Tibial artery (tissue), 4 donors: ENCODE results near the gene NARS2.

Source experiments
- DNase-seq, 2 donors: peaks; one replicate each; pipeline ENCODE4 v3.0.0-alpha.2; 2019
- H3K27ac ChIP-seq, 2 donors: fragments of 200-600 bp; sonication (generic) in 1 of 2; 1 replicate in 1 of 2; 2 replicates in 1 of 2; pipeline ENCODE4 v1.5.1; 2018 to 2019; ENCODE audit warnings: mild to moderate bottlenecking in 1 of 2
- H3K27me3 ChIP-seq, 2 donors: fragments of 200-600 bp; sonication (generic) in 1 of 2; one replicate each; pipeline versions ENCODE4 v1.5.1 to v1.6.0; 2016 to 2019
- H3K36me3 ChIP-seq, 3 donors: fragments of 200-600 bp; sonication (generic) in 2 of 3; one replicate each; pipeline ENCODE4 v1.5.1; 2016 to 2019; ENCODE audit warnings: mild to moderate bottlenecking in 2 of 3
- H3K4me1 ChIP-seq, 4 donors: fragments of 200-600 bp; sonication (generic) in 2 of 4; 1 replicate in 3 of 4; 2 replicates in 1 of 4; pipeline ENCODE4 v1.5.1; 2016 to 2019
- H3K4me3 ChIP-seq, 2 donors: fragments of 200-600 bp; sonication (generic) in 1 of 2; 1 replicate in 1 of 2; 2 replicates in 1 of 2; pipeline ENCODE4 v1.5.1; 2018 to 2019; ENCODE audit warnings: mild to moderate bottlenecking in 2 of 2
- H3K9me3 ChIP-seq, 3 donors: fragments of 200-600 bp; sonication (generic) in 1 of 3; one replicate each; pipeline ENCODE4 v1.5.1; 2016 to 2019
- CTCF ChIP-seq, 2 experiments: fragments of 200-600 bp in 1 of 2; fragments of 450-650 bp in 1 of 2; IDR thresholded peaks; one replicate each; pipeline ENCODE4 v1.5.1; 2017 to 2019; ENCODE audit warnings: antibody characterized with exemption in 2 of 2, mild to moderate bottlenecking in 1 of 2, moderate library complexity in 1 of 2
- intact Hi-C: fragments of 100-400 bp; cut with DNase I; formaldehyde crosslinking; loops from one replicate; pipeline ENCODE4 v1.15.0; 2023; ENCODE audit warnings: low total_unique reads

NARS2 gene

GRCh38 chr11:78459738-78460137 is 114.9 kb downstream of the NARS2 start:
- TF ChIP-seq CTCF (IDR thresholded peaks at IDR 0.05) = no peak
- intact Hi-C loops = no loop called here
- Histone ChIP-seq H3K27ac (no peak overlapping the region), H3K4me1 (no peaks in the 10 kb centered on the region), H3K36me3 (peaks cover 0 to 38% (median 15%) of the 10 kb centered on the region in 3 donors), H3K9me3 (no peaks in the 10 kb centered on the region), H3K27me3 (no peaks in the 10 kb centered on the region), H3K4me3 (no peak overlapping the region)
- DNase-seq = no peak

GRCh38 chr11:78457448-78457847 is 117.2 kb downstream of the NARS2 start:
- no peaks in the 10 kb centered on the region for H3K4me1 ChIP-seq
- H3K36me3 ChIP-seq = peaks cover 0 to 26% (median 5%) of the 10 kb centered on the region in 3 donors
- H3K27me3 ChIP-seq = no peaks in the 10 kb centered on the region
- no peak overlapping the region for H3K4me3 ChIP-seq
- H3K9me3 ChIP-seq = no peaks in the 10 kb centered on the region
- TF ChIP-seq CTCF (IDR thresholded peaks at IDR 0.05) = no peak
- intact Hi-C loops = no loop called here
- H3K27ac ChIP-seq = no peak overlapping the region
- DNase-seq = no peak

- H3K27me3 ChIP-seq = no peaks in the 10 kb centered on the region
- no peak for DNase-seq
- H3K27ac ChIP-seq = no peak overlapping the region
- intact Hi-C loops = no loop called here
- H3K9me3 ChIP-seq = no peaks in the 10 kb centered on the region
- TF ChIP-seq CTCF (IDR thresholded peaks at IDR 0.05) = no peak
- peaks cover 0 to 11% (median 2%) of the 10 kb centered on the region in 3 donors for H3K36me3 ChIP-seq
- no peaks in the 10 kb centered on the region for H3K4me1 ChIP-seq
- H3K4me3 ChIP-seq = no peak overlapping the region
These were observed 121.3 kb downstream of the NARS2 start for GRCh38 chr11:78453140-78453935.

DNA sequence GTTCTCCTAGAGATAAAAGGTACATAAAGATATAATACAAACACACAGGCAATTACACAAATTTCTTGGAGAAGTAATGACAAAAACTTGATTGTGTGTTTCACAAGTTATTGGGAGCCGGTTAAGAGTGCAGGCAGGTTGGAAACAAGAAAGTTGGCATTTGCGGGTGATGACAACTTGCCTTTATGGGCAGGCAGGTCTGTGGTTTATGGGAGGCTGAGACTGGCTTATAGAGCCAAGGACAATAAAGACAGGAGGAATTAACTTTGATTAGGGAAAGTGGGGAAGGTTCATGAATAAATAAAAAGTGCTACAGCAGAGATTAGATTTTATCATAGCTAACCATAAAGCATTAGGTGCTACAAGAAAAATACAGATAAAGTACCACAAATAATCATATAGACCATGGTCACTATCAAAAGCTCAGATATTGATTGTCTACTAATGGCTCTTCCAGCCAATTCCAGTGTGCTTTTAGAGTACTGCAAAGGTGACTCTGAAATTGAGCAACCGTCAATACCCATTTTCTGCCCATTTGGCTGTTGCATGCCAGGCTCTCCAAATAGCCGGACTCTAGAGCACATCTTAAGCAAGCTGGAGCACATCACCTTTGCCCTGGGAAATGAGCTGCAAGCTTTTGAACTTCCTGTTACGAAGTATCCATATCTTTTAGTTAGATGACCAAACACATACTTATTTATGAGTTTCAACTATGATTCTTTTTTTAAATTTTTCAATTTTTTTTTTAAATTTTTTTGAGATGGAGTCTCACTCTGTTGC is 123.1 kb downstream of the NARS2 start:
- Histone ChIP-seq H3K4me1 (no peaks in the 10 kb centered on the region), H3K27me3 (no peaks in the 10 kb centered on the region), H3K36me3 (peaks cover 0 to 5% (median 3%) of the 10 kb centered on the region in 3 donors), H3K27ac (no peak overlapping the region), H3K4me3 (no peak overlapping the region), H3K9me3 (no peaks in the 10 kb centered on the region)
- DNase-seq = no peak
- TF ChIP-seq CTCF (IDR thresholded peaks at IDR 0.05) = no peak
- intact Hi-C loops = no loop called here

DNA sequence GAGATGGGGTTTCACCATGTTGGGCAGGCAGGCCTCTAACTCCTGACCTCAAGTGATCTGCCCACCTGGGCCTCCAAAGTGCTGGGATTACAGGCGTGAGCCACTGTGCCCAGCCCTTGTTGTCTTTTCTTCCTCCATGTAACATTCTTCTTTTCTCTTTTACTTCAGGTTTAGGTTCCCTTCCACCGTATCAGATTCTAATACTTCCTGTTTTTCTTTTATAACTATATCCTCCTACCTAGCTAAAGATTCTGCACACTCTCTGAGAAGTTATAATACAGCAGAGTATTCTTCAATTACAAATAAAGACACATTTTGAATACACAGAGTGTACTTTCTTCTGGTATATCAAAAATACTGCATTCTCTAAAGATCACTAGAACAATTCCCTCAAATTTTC is 123.8 kb downstream of the NARS2 start:
- no peaks in the 10 kb centered on the region for H3K9me3 ChIP-seq
- TF ChIP-seq CTCF (IDR thresholded peaks at IDR 0.05) = no peak
- H3K36me3 ChIP-seq = peaks cover 0 to 4% (median 3%) of the 10 kb centered on the region in 3 donors
- no peaks in the 10 kb centered on the region for H3K4me1 ChIP-seq
- H3K4me3 ChIP-seq = no peak overlapping the region
- DNase-seq = no peak
- intact Hi-C loops = no loop called here
- H3K27me3 ChIP-seq = no peaks in the 10 kb centered on the region
- H3K27ac ChIP-seq = no peak overlapping the region
